Caco-2 (cell line): ENCODE data around the gene KCNK4. TPM values are rescaled to one million over a fixed set of nuclear protein-coding genes. Genes with fewer than 3 reads are reported as not detected.
A peak's percentile ranks its signal among the peaks of the same experiment; 100 is the strongest.

ENCODE experiments used
- BruUV-seq: library from RNA; stranded (reverse); fragments of 400-500 nt; replicated peaks from 2 replicates; lab custom pipeline; 2021; lab: Mats Ljungman, UMichigan
- CTCF ChIA-PET: fragments of 300-600 bp; sonication (Branson Sonifier 250); formaldehyde crosslinking; loops from one replicate; lab custom pipeline; 2022; ENCODE audit warnings: antibody characterized with exemption; lab: Charles Lee
- POLR2A ChIA-PET: fragments of 300-600 bp; sonication (Branson Sonifier 250); formaldehyde crosslinking; loops from one replicate; lab custom pipeline; 2022; ENCODE audit warnings: antibody characterized with exemption; lab: Charles Lee
- DNase-seq, 2 experiments: peaks; one replicate each; pipeline versions ENCODE4 v3.0.0 to v3.0.0-alpha.2; 2020 to 2022
- H3K27me3 ChIP-seq: replicated peaks from 2 replicates; pipeline ENCODE4 v1.6.0; 2011; ENCODE audit warnings: low read length; ENCODE audit not compliant: control insufficient read depth, insufficient read depth
- H3K36me3 ChIP-seq: 2 replicates; pipeline ENCODE4 v1.5.1; 2011; ENCODE audit warnings: low read length; ENCODE audit not compliant: control insufficient read depth, insufficient read depth
- H3K4me1 ChIP-seq: fragments of 250-450 bp; sonication (Bioruptor Pico); 2 replicates; pipeline ENCODE4 v1.5.1; 2020; ENCODE audit warnings: mild to moderate bottlenecking
- H3K4me3 ChIP-seq: 2 replicates; pipeline ENCODE4 v1.5.1; 2011; ENCODE audit warnings: low read depth, mild to moderate bottlenecking, control low read depth, low read length
- H3K9me3 ChIP-seq: fragments of 250-450 bp; sonication (Bioruptor Pico); 2 replicates; pipeline ENCODE4 v1.5.1; 2020; ENCODE audit warnings: mild to moderate bottlenecking, moderate library complexity
- H3K27ac Mint-ChIP-seq: one replicate; pipeline ENCODE4 v1.8.0; 2022; ENCODE audit warnings: mixed read lengths; ENCODE audit not compliant: unreplicated experiment
- H3K27me3 Mint-ChIP-seq: one replicate; pipeline ENCODE4 v1.8.0; 2022; ENCODE audit warnings: mixed read lengths; ENCODE audit not compliant: insufficient read depth, unreplicated experiment
- H3K36me3 Mint-ChIP-seq: one replicate; pipeline ENCODE4 v1.8.0; 2022; ENCODE audit warnings: mild to moderate bottlenecking, mixed read lengths; ENCODE audit not compliant: insufficient read depth, unreplicated experiment
- H3K4me1 Mint-ChIP-seq: one replicate; pipeline ENCODE4 v1.8.0; 2022; ENCODE audit warnings: low read depth, mixed read lengths; ENCODE audit not compliant: unreplicated experiment
- H3K4me3 Mint-ChIP-seq: one replicate; pipeline ENCODE4 v1.8.0; 2022; ENCODE audit warnings: mild to moderate bottlenecking, moderate library complexity, mixed read lengths; ENCODE audit not compliant: unreplicated experiment
- H3K9me3 Mint-ChIP-seq: one replicate; pipeline ENCODE4 v1.8.0; 2022; ENCODE audit warnings: mixed read lengths; ENCODE audit not compliant: unreplicated experiment
- intact Hi-C: fragments of 100-400 bp; cut with micrococcal nuclease; formaldehyde crosslinking; loops from one replicate; pipeline ENCODE4 v1.10.0; 2022; ENCODE audit not compliant: unreplicated experiment
- total RNA-seq: library from RNA; stranded (reverse); gene quantifications from 2 replicates; pipeline ENCODE4 v1.2.3, GENCODE V29; 2022
- TF ChIP-seq, protein P1 (sequence below), 2 experiments: fragments of 200-600 bp in 1 of 2; IDR thresholded peaks; 1 replicate in 1 of 2; 2 replicates in 1 of 2; pipeline versions ENCODE4 v1.5.1 to v1.8.0; 2011 to 2022; ENCODE audit warnings: antibody characterized with exemption in 1 of 2, control low read depth in 1 of 2, inconsistent platforms in 1 of 2, low read depth in 1 of 2, low read length in 1 of 2, mild to moderate bottlenecking in 1 of 2, moderate library complexity in 1 of 2; ENCODE audit not compliant: insufficient read depth in 1 of 2, severe bottlenecking in 1 of 2, unreplicated experiment in 1 of 2

Gene KCNK4
- total RNA-seq, 1 experiment from 2014 or later, result not detected

DNA sequence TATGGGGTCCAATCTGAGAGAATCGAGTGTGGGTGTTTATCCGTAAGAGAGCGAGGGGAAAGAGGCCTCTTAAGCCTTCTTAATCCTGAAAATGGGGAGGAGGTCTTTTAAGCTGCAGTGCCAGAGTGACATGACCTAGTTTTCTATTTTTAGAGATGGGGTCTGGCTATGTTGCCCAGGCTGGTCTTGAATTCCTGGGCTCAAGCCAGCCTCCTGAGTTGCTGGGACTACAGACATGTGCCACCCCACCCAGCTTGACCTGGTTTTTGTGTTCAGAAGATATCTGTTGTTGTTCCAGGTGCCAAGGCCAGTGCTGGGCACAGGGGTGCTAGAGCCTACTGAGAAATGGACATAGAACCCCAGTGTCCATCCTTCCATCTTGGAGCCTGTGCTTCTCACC, 8.0 kb upstream of the KCNK4 start:
- POLR2A ChIA-PET, result no interaction called here
- CTCF ChIA-PET, result interaction anchor here (2.8 kb wide), 1 partner anchor 13 kb away, joined by 15 read pairs; no protein-coding TSS in a partner anchor
- Mint-ChIP-seq H3K27ac (no peak overlapping the region), H3K4me1 (peaks cover 14% of the 10 kb centered on the region), H3K27me3 (no peaks in the 10 kb centered on the region), H3K36me3 (peaks cover 23% of the 10 kb centered on the region), H3K9me3 (no peaks in the 10 kb centered on the region), H3K4me3 (peak overlapping the region; percentile 82)
- DNase-seq, result no peak
- Histone ChIP-seq H3K4me1 (peaks cover 5% of the 10 kb centered on the region), H3K36me3 (no peaks in the 10 kb centered on the region; the same call in none of the 2 replicates), H3K9me3 (no peaks in the 10 kb centered on the region), H3K27me3 (no peaks in the 10 kb centered on the region), H3K4me3 (no peak overlapping the region)
- TF ChIP-seq, protein P1, sequence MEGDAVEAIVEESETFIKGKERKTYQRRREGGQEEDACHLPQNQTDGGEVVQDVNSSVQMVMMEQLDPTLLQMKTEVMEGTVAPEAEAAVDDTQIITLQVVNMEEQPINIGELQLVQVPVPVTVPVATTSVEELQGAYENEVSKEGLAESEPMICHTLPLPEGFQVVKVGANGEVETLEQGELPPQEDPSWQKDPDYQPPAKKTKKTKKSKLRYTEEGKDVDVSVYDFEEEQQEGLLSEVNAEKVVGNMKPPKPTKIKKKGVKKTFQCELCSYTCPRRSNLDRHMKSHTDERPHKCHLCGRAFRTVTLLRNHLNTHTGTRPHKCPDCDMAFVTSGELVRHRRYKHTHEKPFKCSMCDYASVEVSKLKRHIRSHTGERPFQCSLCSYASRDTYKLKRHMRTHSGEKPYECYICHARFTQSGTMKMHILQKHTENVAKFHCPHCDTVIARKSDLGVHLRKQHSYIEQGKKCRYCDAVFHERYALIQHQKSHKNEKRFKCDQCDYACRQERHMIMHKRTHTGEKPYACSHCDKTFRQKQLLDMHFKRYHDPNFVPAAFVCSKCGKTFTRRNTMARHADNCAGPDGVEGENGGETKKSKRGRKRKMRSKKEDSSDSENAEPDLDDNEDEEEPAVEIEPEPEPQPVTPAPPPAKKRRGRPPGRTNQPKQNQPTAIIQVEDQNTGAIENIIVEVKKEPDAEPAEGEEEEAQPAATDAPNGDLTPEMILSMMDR (IDR thresholded peaks at IDR 0.05; ENCODE audit: insufficient read depth in 1 of 2, low read depth in 1 of 2, low read length in 1 of 2, severe bottlenecking in 1 of 2, unreplicated experiment in 1 of 2), result no peak
- BruUV-seq, result no TSS peak
- intact Hi-C loops, result no loop called here

GRCh38 chr11:64284048-64284961, 6.8 kb upstream of the KCNK4 start, which contains the start of gene BAD:
BAD (minus strand) TSS chr11:64284665; CDS start chr11:64284368, 297 bp downstream.
- Mint-ChIP-seq H3K36me3 (peaks cover 23% of the 10 kb centered on the region), H3K9me3 (no peaks in the 10 kb centered on the region), H3K4me1 (peaks cover 14% of the 10 kb centered on the region), H3K4me3 (peak within 1 kb of the TSS; percentile 82), H3K27ac (peak within 1 kb of the TSS; percentile 91), H3K27me3 (no peaks in the 10 kb centered on the region)
- DNase-seq, result peak; percentile 95 to 97
- no peaks in the 10 kb centered on the region for H3K27me3 ChIP-seq
- ChIA-PET POLR2A (interaction anchor here (0.8 to 2.1 kb wide), 5 partner anchors 13 to 71 kb away, joined by 3 to 10 read pairs (median 5); partner anchors contain the start of genes PRDX5 and TRMT112), CTCF (interaction anchor here (0.5 to 2.8 kb wide), 5 partner anchors 14 to 602 kb away, joined by 3 to 15 read pairs (median 6); no protein-coding TSS in a partner anchor)
- no peaks in the 10 kb centered on the region for H3K9me3 ChIP-seq
- peak within 1 kb of the TSS; percentile 74 for H3K4me3 ChIP-seq
- peaks cover 5% of the 10 kb centered on the region for H3K4me1 ChIP-seq
- BruUV-seq, result no TSS peak
- TF ChIP-seq, protein P1 (IDR thresholded peaks at IDR 0.05; ENCODE audit: insufficient read depth in 1 of 2, low read depth in 1 of 2, low read length in 1 of 2, severe bottlenecking in 1 of 2, unreplicated experiment in 1 of 2), result no peak
- H3K36me3 ChIP-seq, result no peaks in the 10 kb centered on the region; the same call in 1 of the 2 replicates
- intact Hi-C loops, result loop anchor here (1.0 to 2.0 kb wide), 2 partner anchors 14 to 20 kb away; partner anchors contain the start of gene ESRRA
